ENCODE measurements around the gene MFAP4. TPM values are rescaled to one million over a fixed set of nuclear protein-coding genes. Genes with fewer than 3 reads are reported as not detected.

Gene MFAP4
- total and polyA plus RNA-seq, 9 of the 15 experiments (the other 6 are each of a cell fraction or from before 2014, with no cell fraction given) = 0.07 to 0.24 TPM; not detected in 7

DNA sequence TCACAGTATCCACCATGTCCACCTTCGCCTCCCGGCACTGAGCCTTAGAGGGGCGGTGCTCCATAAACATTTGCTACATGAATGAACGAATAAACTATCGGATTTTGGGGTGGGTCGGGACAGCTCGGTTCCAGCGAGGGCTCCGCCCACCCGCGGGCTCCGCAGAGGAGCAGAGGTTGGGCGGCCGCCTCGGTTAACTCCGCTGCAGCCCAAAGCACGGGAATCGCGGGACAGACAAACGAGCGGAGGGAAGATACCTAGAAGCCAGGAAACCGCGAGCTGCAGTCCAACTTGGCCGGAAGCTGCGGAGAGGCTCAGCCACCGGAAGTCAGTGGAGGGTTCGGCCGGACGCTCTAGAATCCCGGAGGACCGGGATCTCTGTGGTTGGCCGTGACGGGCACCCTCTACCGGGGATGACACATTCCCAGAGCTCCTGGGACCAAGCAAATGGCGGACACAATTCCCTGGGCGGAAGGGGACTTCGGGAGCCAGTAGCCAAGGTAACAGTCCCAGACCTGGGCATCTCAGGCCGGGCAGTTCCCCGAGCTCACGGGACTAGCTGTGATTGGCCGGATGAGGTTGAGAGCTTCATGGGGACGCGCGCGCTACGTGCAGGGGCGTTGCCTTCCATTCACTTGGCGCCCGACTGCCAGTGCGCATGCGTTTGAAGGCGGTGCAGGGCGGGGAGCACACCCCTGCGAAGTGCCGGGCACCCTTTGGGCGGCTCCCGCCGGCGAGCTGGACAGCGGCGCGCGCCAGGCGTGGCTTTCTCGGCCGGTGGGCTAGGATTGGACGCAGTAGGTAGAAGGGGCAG is 9.2 kb downstream of the MFAP4 start (continued):
- peak; percentile 98 for TF ChIP-seq REST (IDR thresholded peaks at IDR 0.05; ENCODE audit: borderline replicate concordance)
- TF ChIP-seq REST (CRISPR knock-in tag; IDR thresholded peaks at IDR 0.05; ENCODE audit: low read depth) = peak; percentile 94
- TF ChIP-seq NEUROD1 (IDR thresholded peaks at IDR 0.05; ENCODE audit: borderline replicate concordance, low read depth, low read length, partially characterized antibody) = no peak
- TF ChIP-seq, protein P1, sequence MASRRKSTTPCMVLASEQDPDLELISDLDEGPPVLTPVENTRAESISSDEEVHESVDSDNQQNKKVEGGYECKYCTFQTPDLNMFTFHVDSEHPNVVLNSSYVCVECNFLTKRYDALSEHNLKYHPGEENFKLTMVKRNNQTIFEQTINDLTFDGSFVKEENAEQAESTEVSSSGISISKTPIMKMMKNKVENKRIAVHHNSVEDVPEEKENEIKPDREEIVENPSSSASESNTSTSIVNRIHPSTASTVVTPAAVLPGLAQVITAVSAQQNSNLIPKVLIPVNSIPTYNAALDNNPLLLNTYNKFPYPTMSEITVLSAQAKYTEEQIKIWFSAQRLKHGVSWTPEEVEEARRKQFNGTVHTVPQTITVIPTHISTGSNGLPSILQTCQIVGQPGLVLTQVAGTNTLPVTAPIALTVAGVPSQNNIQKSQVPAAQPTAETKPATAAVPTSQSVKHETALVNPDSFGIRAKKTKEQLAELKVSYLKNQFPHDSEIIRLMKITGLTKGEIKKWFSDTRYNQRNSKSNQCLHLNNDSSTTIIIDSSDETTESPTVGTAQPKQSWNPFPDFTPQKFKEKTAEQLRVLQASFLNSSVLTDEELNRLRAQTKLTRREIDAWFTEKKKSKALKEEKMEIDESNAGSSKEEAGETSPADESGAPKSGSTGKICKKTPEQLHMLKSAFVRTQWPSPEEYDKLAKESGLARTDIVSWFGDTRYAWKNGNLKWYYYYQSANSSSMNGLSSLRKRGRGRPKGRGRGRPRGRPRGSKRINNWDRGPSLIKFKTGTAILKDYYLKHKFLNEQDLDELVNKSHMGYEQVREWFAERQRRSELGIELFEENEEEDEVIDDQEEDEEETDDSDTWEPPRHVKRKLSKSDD (conservative IDR thresholded peaks at IDR 0.05; ENCODE audit: low read length) = no peak
- TF ChIP-seq SAFB (IDR thresholded peaks at IDR 0.05; ENCODE audit: borderline replicate concordance, low read depth, low read length) = no peak
- TF ChIP-seq POLR2AphosphoS2 (IDR thresholded peaks at IDR 0.05; ENCODE audit: low read length) = no peak
- TF ChIP-seq HSF4 (CRISPR knock-in tag; IDR thresholded peaks at IDR 0.05; ENCODE audit: borderline replicate concordance) = no peak
- TF ChIP-seq KDM4B (IDR thresholded peaks at IDR 0.05; ENCODE audit: borderline replicate concordance in 2 of 2, low read depth in 1 of 2) = no peak
- TF ChIP-seq FOS (IDR thresholded peaks at IDR 0.05; ENCODE audit: extremely low read depth, insufficient read length) = peak; percentile 60
- TF ChIP-seq RNF2 (IDR thresholded peaks at IDR 0.05) = no peak
- peak; percentile 83 for TF ChIP-seq POLR2A (conservative IDR thresholded peaks at IDR 0.05)
- TF ChIP-seq RB1 (IDR thresholded peaks at IDR 0.05; ENCODE audit: low read depth) = no peak; the same call in 1 of the 2 replicates
- no peak for TF ChIP-seq ZNF24 (IDR thresholded peaks at IDR 0.05)
- no peak for TF ChIP-seq ZNF384 (IDR thresholded peaks at IDR 0.05; ENCODE audit: low read depth, low read length)
- no peak for TF ChIP-seq ARID2 (IDR thresholded peaks at IDR 0.05)
- TF ChIP-seq ZC3H8 (IDR thresholded peaks at IDR 0.05) = no peak
- TF ChIP-seq CREM (IDR thresholded peaks at IDR 0.05; ENCODE audit: low read depth) = peak; percentile 10; the same call in 1 of the 2 replicates
- TF ChIP-seq TRIM28 (IDR thresholded peaks at IDR 0.05) = no peak
- peak; percentile 75 for TF ChIP-seq SUPT5H (IDR thresholded peaks at IDR 0.05)
- no peak for TF ChIP-seq MCM5 (IDR thresholded peaks at IDR 0.05; ENCODE audit: low read depth)
